OCI-LY3 (cell line): ENCODE measurements around the gene PRDM11.

Experiments used
- H2AFZ ChIP-seq: fragments of 200-600, 300-600 bp; shearing (Covaris generic); 2 replicates; pipeline ENCODE4 v1.6.0; 2014; ENCODE audit warnings: antibody characterized with exemption, low read depth, low read length
- H3K27ac ChIP-seq: fragments of 200-600, 300-600 bp; sonication (generic); 2 replicates; pipeline ENCODE4 v1.5.1; 2014; ENCODE audit warnings: mild to moderate bottlenecking, low read length, moderate library complexity, mixed read lengths
- H3K27me3 ChIP-seq: fragments of 200-600, 300-600 bp; sonication (generic); 2 replicates; pipeline ENCODE4 v1.6.1; 2014; ENCODE audit warnings: low read depth, low read length, mixed read lengths
- H3K36me3 ChIP-seq: fragments of 200-600, 300-600 bp; sonication (generic); replicated peaks from 2 replicates; pipeline ENCODE3; 2014; ENCODE audit warnings: low read depth, low read length, mixed read lengths
- H3K4me1 ChIP-seq: fragments of 300-600, 200-600 bp; sonication (generic); 2 replicates; pipeline ENCODE4 v1.6.1; 2014; ENCODE audit warnings: low read length, mixed read lengths
- H3K4me2 ChIP-seq: fragments of 200-600, 300-600 bp; sonication (generic); 2 replicates; pipeline ENCODE4 v1.6.1; 2014; ENCODE audit warnings: low read length, mixed read lengths
- H3K4me3 ChIP-seq: fragments of 300-600, 200-600 bp; sonication (generic); 2 replicates; pipeline ENCODE4 v1.5.1; 2014; ENCODE audit warnings: antibody characterized with exemption, mild to moderate bottlenecking, low read length, moderate library complexity
- H3K79me2 ChIP-seq: fragments of 300-600, 200-600 bp; shearing (Covaris generic); 2 replicates; pipeline ENCODE4 v1.6.1; 2014; ENCODE audit warnings: mild to moderate bottlenecking, low read length, mixed read lengths
- H3K9ac ChIP-seq: fragments of 300-600, 200-600 bp; shearing (Covaris generic); 2 replicates; pipeline ENCODE4 v1.6.0; 2014; ENCODE audit warnings: mild to moderate bottlenecking, low read length, moderate library complexity
- H3K9me3 ChIP-seq: fragments of 200-600, 300-600 bp; shearing (Covaris generic); 2 replicates; pipeline ENCODE4 v1.6.1; 2014; ENCODE audit warnings: low read length, mixed read lengths; ENCODE audit not compliant: insufficient read depth
- H4K20me1 ChIP-seq: fragments of 200-600, 300-600 bp; sonication (generic); 2 replicates; pipeline ENCODE4 v1.6.1; 2016; ENCODE audit warnings: low read length, mixed read lengths; ENCODE audit not compliant: insufficient read depth
- EZH2phosphoT487 ChIP-seq: fragments of 200-600 bp; shearing (Covaris generic); IDR thresholded peaks from 2 replicates; pipeline ENCODE4 v1.6.1; 2018; ENCODE audit warnings: antibody characterized with exemption, mixed run types, low read depth
- TF ChIP-seq, protein P1 (sequence below): fragments of 200-600, 300-600 bp; sonication (generic); IDR thresholded peaks from 2 replicates; pipeline ENCODE4 v1.5.1; 2014; ENCODE audit warnings: antibody characterized with exemption, low read length, low read depth

Gene PRDM11

DNA sequence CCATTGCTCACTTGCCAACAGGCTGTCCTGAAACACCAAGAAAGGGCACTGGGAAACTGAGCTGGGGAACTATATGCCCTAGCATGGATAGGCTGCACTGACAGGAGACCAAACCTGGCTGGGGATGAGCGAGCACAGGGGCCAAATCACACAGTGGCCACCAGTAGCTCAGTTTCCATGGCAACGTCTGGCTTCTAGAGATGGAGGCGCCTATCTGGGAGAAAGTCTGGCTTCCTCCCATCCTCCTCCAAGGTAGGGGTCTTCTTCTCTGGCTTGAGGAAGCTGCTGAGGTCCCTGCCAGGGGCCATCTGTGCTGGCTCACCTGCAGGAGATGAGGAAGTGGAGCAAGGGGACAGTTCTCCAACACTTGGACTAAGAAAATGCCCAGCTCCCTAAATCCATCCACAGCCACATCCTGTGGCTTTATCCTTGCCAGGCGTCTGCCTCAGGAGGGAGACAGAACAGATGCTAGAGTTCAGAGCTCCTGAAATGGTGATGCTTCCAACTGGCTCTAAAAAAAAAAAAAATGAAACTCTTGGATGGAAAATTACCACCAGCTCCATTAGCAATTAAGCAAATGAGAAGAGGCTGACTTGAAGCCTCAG lies 91.4 kb downstream of the PRDM11 start:
- no peaks in the 10 kb centered on the region for H3K79me2 ChIP-seq
- 0 out of 2 replicates have a peak, but pooled peaks cover 3% of the 10 kb centered on the region for H3K9me3 ChIP-seq
- H4K20me1 ChIP-seq = no peaks in the 10 kb centered on the region
- TF ChIP-seq, protein P1, sequence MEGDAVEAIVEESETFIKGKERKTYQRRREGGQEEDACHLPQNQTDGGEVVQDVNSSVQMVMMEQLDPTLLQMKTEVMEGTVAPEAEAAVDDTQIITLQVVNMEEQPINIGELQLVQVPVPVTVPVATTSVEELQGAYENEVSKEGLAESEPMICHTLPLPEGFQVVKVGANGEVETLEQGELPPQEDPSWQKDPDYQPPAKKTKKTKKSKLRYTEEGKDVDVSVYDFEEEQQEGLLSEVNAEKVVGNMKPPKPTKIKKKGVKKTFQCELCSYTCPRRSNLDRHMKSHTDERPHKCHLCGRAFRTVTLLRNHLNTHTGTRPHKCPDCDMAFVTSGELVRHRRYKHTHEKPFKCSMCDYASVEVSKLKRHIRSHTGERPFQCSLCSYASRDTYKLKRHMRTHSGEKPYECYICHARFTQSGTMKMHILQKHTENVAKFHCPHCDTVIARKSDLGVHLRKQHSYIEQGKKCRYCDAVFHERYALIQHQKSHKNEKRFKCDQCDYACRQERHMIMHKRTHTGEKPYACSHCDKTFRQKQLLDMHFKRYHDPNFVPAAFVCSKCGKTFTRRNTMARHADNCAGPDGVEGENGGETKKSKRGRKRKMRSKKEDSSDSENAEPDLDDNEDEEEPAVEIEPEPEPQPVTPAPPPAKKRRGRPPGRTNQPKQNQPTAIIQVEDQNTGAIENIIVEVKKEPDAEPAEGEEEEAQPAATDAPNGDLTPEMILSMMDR = no peak
- TF ChIP-seq EZH2phosphoT487 = no peak
- H3K9ac ChIP-seq = no peak overlapping the region
- no peak overlapping the region for H3K27ac ChIP-seq
- H3K4me3 ChIP-seq = no peak overlapping the region
- H2AFZ ChIP-seq = no peak overlapping the region
- H3K36me3 ChIP-seq = no peaks in the 10 kb centered on the region
- no peak overlapping the region for H3K4me2 ChIP-seq
- H3K27me3 ChIP-seq = peaks cover 57% of the 10 kb centered on the region
- no peaks in the 10 kb centered on the region for H3K4me1 ChIP-seq

DNA sequence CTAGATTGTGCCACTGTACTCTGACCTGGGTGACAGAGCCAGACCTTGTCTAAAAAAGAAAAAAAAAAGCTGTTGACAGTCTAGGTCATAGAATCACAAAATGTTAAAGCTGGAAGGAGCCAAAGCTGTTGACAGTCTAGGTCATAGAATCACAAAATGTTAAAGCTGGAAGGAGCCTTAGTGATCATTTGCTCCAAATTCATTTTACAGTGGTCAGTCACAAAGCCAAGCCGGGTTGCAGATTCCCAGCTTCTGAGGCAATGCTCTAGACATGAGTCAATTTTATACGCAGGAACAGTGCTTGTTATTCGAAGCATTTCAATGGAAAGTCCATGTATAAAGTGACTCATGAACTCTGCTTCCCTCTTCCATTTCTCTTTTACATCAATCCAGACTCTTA lies 92.3 kb downstream of the PRDM11 start:
- peaks cover 62% of the 10 kb centered on the region for H3K27me3 ChIP-seq
- H4K20me1 ChIP-seq = no peaks in the 10 kb centered on the region
- H3K36me3 ChIP-seq = no peaks in the 10 kb centered on the region
- no peak overlapping the region for H3K4me2 ChIP-seq
- no peaks in the 10 kb centered on the region for H3K79me2 ChIP-seq
- no peak overlapping the region for H3K4me3 ChIP-seq
- H3K9ac ChIP-seq = no peak overlapping the region
- H3K4me1 ChIP-seq = no peaks in the 10 kb centered on the region
- no peak overlapping the region for H3K27ac ChIP-seq
- no peak for TF ChIP-seq EZH2phosphoT487
- TF ChIP-seq, protein P1 = no peak
- H3K9me3 ChIP-seq = 0 out of 2 replicates have a peak, but pooled peaks cover 3% of the 10 kb centered on the region
- no peak overlapping the region for H2AFZ ChIP-seq

DNA sequence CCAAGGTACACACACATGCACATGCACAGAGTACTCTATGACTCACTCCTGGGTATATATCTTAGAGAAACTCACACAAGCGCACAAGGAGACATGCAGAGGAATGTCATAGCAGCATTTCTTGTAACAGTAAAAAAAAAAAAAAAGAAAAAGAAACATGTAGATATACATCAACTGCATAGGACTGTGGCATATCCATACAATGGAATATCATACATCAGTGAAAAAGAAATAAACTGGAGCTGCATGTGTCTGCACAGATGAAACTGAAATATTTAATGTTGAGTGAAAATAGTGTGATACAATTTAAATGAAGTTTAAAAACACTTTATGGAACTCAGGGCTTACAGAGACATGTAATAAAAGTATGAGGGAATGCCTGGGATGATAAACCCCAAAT lies 93.3 kb downstream of the PRDM11 start:
- no peak for TF ChIP-seq EZH2phosphoT487
- TF ChIP-seq, protein P1 = no peak
- Histone ChIP-seq H3K79me2 (no peaks in the 10 kb centered on the region), H3K4me1 (no peaks in the 10 kb centered on the region), H3K9ac (no peak overlapping the region), H3K36me3 (no peaks in the 10 kb centered on the region), H3K4me2 (no peak overlapping the region), H3K27me3 (peaks cover 63% of the 10 kb centered on the region), H3K27ac (no peak overlapping the region), H3K4me3 (no peak overlapping the region), H2AFZ (no peak overlapping the region), H3K9me3 (0 out of 2 replicates have a peak, but pooled peaks cover 3% of the 10 kb centered on the region), H4K20me1 (no peaks in the 10 kb centered on the region)

DNA sequence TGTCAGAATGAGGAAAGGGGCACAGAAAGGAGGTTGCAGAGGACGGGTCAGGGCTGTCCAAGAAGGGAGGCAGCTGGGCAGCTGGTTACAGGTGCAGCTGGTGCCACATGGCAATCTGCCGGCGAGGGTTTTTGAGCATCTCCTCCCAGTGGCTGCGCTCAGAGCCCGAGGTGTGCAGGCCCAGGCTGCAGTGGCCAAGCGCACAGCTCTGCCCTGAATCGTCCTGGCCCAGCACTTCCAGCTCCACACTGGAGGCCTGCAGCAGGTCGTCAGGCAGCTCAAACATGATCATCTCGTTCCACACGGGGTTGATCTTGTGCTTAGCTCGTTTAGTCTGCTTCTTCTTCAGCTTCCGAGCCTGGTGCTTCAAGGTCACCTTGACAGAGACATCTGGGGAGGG lies 97.5 kb downstream of the PRDM11 start:
- H4K20me1 ChIP-seq = no peaks in the 10 kb centered on the region
- no peak overlapping the region for H2AFZ ChIP-seq
- H3K9me3 ChIP-seq = 0 out of 2 replicates have a peak, but pooled peaks cover 3% of the 10 kb centered on the region
- H3K79me2 ChIP-seq = no peaks in the 10 kb centered on the region
- no peaks in the 10 kb centered on the region for H3K36me3 ChIP-seq
- H3K4me1 ChIP-seq = no peaks in the 10 kb centered on the region
- no peak overlapping the region for H3K4me3 ChIP-seq
- no peak overlapping the region for H3K9ac ChIP-seq
- H3K27me3 ChIP-seq = peaks cover 55% of the 10 kb centered on the region
- H3K4me2 ChIP-seq = no peak overlapping the region
- no peak for TF ChIP-seq EZH2phosphoT487
- TF ChIP-seq, protein P1 = no peak
- no peak overlapping the region for H3K27ac ChIP-seq
